Activated B cell treated with CpG ODN at 0.5 μM for 24 hours (primary cell): ENCODE measurements around the gene COL9A2. TPM values are rescaled to one million over a fixed set of nuclear protein-coding genes. Genes with fewer than 3 reads are reported as not detected.

Experiments
- ATAC-seq: fragments of 200-7000 bp; cut with Tn5 transposase; one replicate; pipeline ENCODE4 v1.10.0; 2021; ENCODE audit warnings: low read depth, mild to moderate bottlenecking, moderate library complexity
- CTCF ChIA-PET: fragments of 350-600 bp; sonication (Branson Sonifier 250); formaldehyde crosslinking; loops from one replicate; lab custom pipeline; 2021; ENCODE audit warnings: antibody characterized with exemption; lab: Charles Lee
- POLR2A ChIA-PET: fragments of 350-600 bp; sonication (Branson Sonifier 250); formaldehyde crosslinking; loops from one replicate; lab custom pipeline; 2021; ENCODE audit warnings: antibody characterized with exemption; lab: Charles Lee
- DNase-seq: peaks from one replicate; pipeline ENCODE4 v3.0.0; 2022
- H3K27ac Mint-ChIP-seq: one replicate; pipeline ENCODE4 v1.8.0; 2020; ENCODE audit warnings: mixed read lengths
- H3K27me3 Mint-ChIP-seq: one replicate; pipeline ENCODE4 v1.8.0; 2021; ENCODE audit warnings: mixed read lengths
- H3K36me3 Mint-ChIP-seq: one replicate; pipeline ENCODE4 v1.8.0; 2021; ENCODE audit warnings: low read depth, mixed read lengths
- H3K4me1 Mint-ChIP-seq: one replicate; pipeline ENCODE4 v1.8.0; 2021; ENCODE audit warnings: mixed read lengths
- H3K4me3 Mint-ChIP-seq: one replicate; pipeline ENCODE4 v1.8.0; 2020; ENCODE audit warnings: mild to moderate bottlenecking, mixed read lengths
- H3K9me3 Mint-ChIP-seq: one replicate; pipeline ENCODE4 v1.8.0; 2020; ENCODE audit warnings: mixed read lengths
- CTCF ChIP-seq: fragments of 200-600 bp; IDR thresholded peaks from one replicate; pipeline ENCODE4 v1.8.0; 2022; ENCODE audit warnings: antibody characterized with exemption, mild to moderate bottlenecking
- intact Hi-C: fragments of 100-400 bp; cut with micrococcal nuclease; formaldehyde crosslinking; loops from one replicate; pipeline ENCODE4 v1.15.1; 2024
- total RNA-seq: library from RNA; stranded (reverse); gene quantifications from 2 replicates; pipeline ENCODE4 v1.2.3, GENCODE V29; 2022

COL9A2 gene
- total RNA-seq, 1 donor from 2014 or later: 5.7 TPM

- ATAC-seq (no peak), DNase-seq (no peak)
- no peaks in the 10 kb centered on the region for H3K4me1 Mint-ChIP-seq
- no peak overlapping the region for H3K4me3 Mint-ChIP-seq
- intact Hi-C loops: no loop called here
- no peaks in the 10 kb centered on the region for H3K9me3 Mint-ChIP-seq
- ChIA-PET POLR2A (no interaction called here), CTCF (no interaction called here)
- TF ChIP-seq CTCF: no peak
- H3K27ac Mint-ChIP-seq: no peak overlapping the region
- H3K27me3 Mint-ChIP-seq: no peaks in the 10 kb centered on the region
- peaks cover 3% of the 10 kb centered on the region for H3K36me3 Mint-ChIP-seq
These were observed 15.4 kb downstream of the COL9A2 start for GRCh38 chr1:40301541-40302299.

GRCh38 chr1:40301066-40301465, 16.0 kb downstream of the COL9A2 start:
- ChIA-PET CTCF (interaction anchor here (1.0 kb wide), 1 partner anchor 38 kb away, joined by 3 read pairs; no protein-coding TSS in a partner anchor), POLR2A (no interaction called here)
- intact Hi-C loops: no loop called here
- Mint-ChIP-seq H3K36me3 (peaks cover 3% of the 10 kb centered on the region), H3K27me3 (no peaks in the 10 kb centered on the region), H3K27ac (no peak overlapping the region), H3K4me3 (no peak overlapping the region), H3K4me1 (no peaks in the 10 kb centered on the region), H3K9me3 (no peaks in the 10 kb centered on the region)
- ATAC-seq: no peak
- no peak for DNase-seq
- TF ChIP-seq CTCF: no peak

GRCh38 chr1:40300651-40301050, 16.4 kb downstream of the COL9A2 start:
- no peak for ATAC-seq
- intact Hi-C loops: no loop called here
- no peak for TF ChIP-seq CTCF
- Mint-ChIP-seq H3K4me3 (no peak overlapping the region), H3K27ac (no peak overlapping the region), H3K9me3 (no peaks in the 10 kb centered on the region), H3K4me1 (no peaks in the 10 kb centered on the region), H3K36me3 (peaks cover 3% of the 10 kb centered on the region), H3K27me3 (no peaks in the 10 kb centered on the region)
- POLR2A ChIA-PET: no interaction called here
- CTCF ChIA-PET: interaction anchor here (1.0 kb wide), 1 partner anchor 38 kb away, joined by 3 read pairs; no protein-coding TSS in a partner anchor
- DNase-seq: no peak

GRCh38 chr1:40300249-40300567, 16.9 kb downstream of the COL9A2 start:
- peaks cover 3% of the 10 kb centered on the region for H3K36me3 Mint-ChIP-seq
- no peaks in the 10 kb centered on the region for H3K4me1 Mint-ChIP-seq
- TF ChIP-seq CTCF: no peak
- ChIA-PET POLR2A (no interaction called here), CTCF (interaction anchor here (1.0 kb wide), 1 partner anchor 39 kb away, joined by 3 read pairs; no protein-coding TSS in a partner anchor)
- DNase-seq (no peak), ATAC-seq (no peak)
- no peaks in the 10 kb centered on the region for H3K27me3 Mint-ChIP-seq
- H3K27ac Mint-ChIP-seq: no peak overlapping the region
- H3K4me3 Mint-ChIP-seq: no peak overlapping the region
- intact Hi-C loops: no loop called here
- no peaks in the 10 kb centered on the region for H3K9me3 Mint-ChIP-seq

- Mint-ChIP-seq H3K36me3 (peaks cover 3% of the 10 kb centered on the region), H3K4me3 (no peak overlapping the region), H3K9me3 (no peaks in the 10 kb centered on the region), H3K27ac (no peak overlapping the region), H3K4me1 (peaks cover 2% of the 10 kb centered on the region), H3K27me3 (no peaks in the 10 kb centered on the region)
- no peak for DNase-seq
- no peak for TF ChIP-seq CTCF
- intact Hi-C loops: no loop called here
- ATAC-seq: no peak
- CTCF ChIA-PET: interaction anchor here (1.0 kb wide), 1 partner anchor 39 kb away, joined by 3 read pairs; no protein-coding TSS in a partner anchor
- POLR2A ChIA-PET: no interaction called here
These were observed 17.5 kb downstream of the COL9A2 start for GRCh38 chr1:40299366-40300248.
